ENCODE data around the gene TNFRSF6B. TPM values are rescaled to one million over a fixed set of nuclear protein-coding genes. Genes with fewer than 3 reads are reported as not detected.

The TNFRSF6B gene
- total RNA-seq, 1 experiment from 2014 or later = not detected

DNA sequence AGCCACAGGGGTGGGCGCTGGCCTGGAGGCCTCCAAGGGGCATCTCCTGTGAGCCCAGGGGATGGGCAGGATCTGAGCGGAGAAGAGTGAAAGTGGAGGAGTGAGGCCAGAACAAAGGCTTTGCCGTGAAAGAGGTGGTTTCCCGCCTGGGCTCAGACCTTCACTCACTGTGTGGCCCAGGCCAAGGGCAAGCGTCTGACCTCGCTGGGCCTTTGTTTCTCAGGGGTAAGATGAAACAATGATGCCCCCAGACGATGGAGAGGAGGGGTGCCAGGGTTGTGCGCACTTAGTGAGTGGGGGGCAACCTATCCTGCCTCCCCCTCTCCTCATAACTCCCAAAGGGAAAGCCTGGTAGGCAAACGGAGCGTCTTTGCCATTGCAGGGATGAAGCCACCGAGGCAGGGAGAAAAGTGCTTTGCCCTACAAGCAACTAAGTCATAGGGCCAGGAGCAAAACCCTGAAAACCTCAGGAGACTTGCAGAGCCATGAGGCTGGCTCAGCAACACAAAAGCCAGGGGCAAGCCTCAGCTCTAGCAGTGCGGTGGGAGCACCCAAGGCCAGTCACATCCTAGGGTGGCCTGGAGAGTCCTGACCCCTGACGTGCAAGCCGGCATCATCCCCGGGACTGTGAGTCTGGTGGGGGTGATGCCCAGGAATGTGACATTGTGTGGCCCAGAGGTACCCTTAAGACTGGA lies 42.3 kb upstream of the TNFRSF6B start:
- no TSS peak for BruUV-seq (replicated peaks)
- Histone ChIP-seq H3K4me1 (ENCODE audit: control insufficient read depth, insufficient read depth, low read length) (peaks cover 8% of the 10 kb centered on the region), H3K36me3 (ENCODE audit: control insufficient read depth, insufficient read depth, low read length) (peaks cover 3% of the 10 kb centered on the region; the same call in 1 of the 2 replicates), H3K9me3 (ENCODE audit: control insufficient read depth, insufficient read depth, low read depth, low read length) (no peaks in the 10 kb centered on the region), H3K4me3 (ENCODE audit: low read depth in 2 of 2, low read length in 2 of 2) (peak overlapping the region; percentile 32 to 61; a peak in 3 of 4 replicates), H3K27ac (ENCODE audit: low read length) (0 out of 2 replicates have a peak overlapping the region, but pooled peaks have one; percentile 17), H3K27me3 (ENCODE audit: control insufficient read depth, insufficient read depth, low read length) (no peaks in the 10 kb centered on the region)
- in situ Hi-C loops (cut with HindIII; ENCODE audit: low pct_unique_long_range_greater_than_20kb, low sequenced_read_pairs) = no loop called here
- ChIA-PET POLR2A (no interaction called here), CTCF (interaction anchor here (1.1 kb wide), 1 partner anchor 12 kb away, joined by 7 read pairs; no protein-coding TSS in a partner anchor)
- DNase-seq (ENCODE audit: low read depth, low spot score) (no peak), ATAC-seq (no peak)
- TF ChIP-seq SIN3A (IDR thresholded peaks at IDR 0.05; ENCODE audit: borderline replicate concordance, insufficient read depth, low read depth, low read length) = no peak
- TF ChIP-seq POLR2AphosphoS5 (IDR thresholded peaks at IDR 0.05; ENCODE audit: low read depth, low read length) = no peak
- TF ChIP-seq, protein P1, sequence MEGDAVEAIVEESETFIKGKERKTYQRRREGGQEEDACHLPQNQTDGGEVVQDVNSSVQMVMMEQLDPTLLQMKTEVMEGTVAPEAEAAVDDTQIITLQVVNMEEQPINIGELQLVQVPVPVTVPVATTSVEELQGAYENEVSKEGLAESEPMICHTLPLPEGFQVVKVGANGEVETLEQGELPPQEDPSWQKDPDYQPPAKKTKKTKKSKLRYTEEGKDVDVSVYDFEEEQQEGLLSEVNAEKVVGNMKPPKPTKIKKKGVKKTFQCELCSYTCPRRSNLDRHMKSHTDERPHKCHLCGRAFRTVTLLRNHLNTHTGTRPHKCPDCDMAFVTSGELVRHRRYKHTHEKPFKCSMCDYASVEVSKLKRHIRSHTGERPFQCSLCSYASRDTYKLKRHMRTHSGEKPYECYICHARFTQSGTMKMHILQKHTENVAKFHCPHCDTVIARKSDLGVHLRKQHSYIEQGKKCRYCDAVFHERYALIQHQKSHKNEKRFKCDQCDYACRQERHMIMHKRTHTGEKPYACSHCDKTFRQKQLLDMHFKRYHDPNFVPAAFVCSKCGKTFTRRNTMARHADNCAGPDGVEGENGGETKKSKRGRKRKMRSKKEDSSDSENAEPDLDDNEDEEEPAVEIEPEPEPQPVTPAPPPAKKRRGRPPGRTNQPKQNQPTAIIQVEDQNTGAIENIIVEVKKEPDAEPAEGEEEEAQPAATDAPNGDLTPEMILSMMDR (IDR thresholded peaks at IDR 0.05) = no peak
- TF ChIP-seq REST (IDR thresholded peaks at IDR 0.05; ENCODE audit: insufficient read depth in 1 of 2, low read depth in 2 of 2, low read length in 1 of 2) = no peak
- no peak for TF ChIP-seq TCF7L2 (IDR thresholded peaks at IDR 0.05; ENCODE audit: low read depth, low read length)
- intact Hi-C loops (cut with micrococcal nuclease; ENCODE audit: unreplicated experiment) = no loop called here

DNA sequence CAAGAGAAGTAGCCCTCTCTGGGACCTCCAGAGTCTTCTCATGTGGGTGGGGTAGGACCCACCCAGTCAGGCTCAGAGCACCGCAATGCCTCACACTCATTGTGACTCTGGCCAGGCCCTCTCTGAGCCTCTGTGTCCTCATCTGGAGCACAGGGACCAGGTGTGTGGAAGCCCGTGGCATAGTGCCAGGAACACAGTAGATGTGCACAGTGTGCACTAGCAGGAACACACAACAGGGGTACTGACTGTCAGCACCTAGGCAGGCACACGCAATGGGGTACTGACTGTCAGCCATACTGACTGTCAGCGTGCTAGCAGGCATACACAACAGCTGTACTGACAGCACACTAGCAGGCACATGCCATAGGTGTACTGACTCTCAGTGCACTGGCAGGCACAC lies 41.2 kb upstream of the TNFRSF6B start:
- peaks cover 3% of the 10 kb centered on the region; the same call in 1 of the 2 replicates for H3K36me3 ChIP-seq (ENCODE audit: control insufficient read depth, insufficient read depth, low read length)
- peaks cover 11% of the 10 kb centered on the region for H3K4me1 ChIP-seq (ENCODE audit: control insufficient read depth, insufficient read depth, low read length)
- CTCF ChIA-PET = no interaction called here
- no peak for TF ChIP-seq POLR2AphosphoS5 (IDR thresholded peaks at IDR 0.05; ENCODE audit: low read depth, low read length)
- TF ChIP-seq TCF7L2 (IDR thresholded peaks at IDR 0.05; ENCODE audit: low read depth, low read length) = no peak
- TF ChIP-seq REST (IDR thresholded peaks at IDR 0.05; ENCODE audit: insufficient read depth in 1 of 2, low read depth in 2 of 2, low read length in 1 of 2) = no peak
- no peak for TF ChIP-seq SIN3A (IDR thresholded peaks at IDR 0.05; ENCODE audit: borderline replicate concordance, insufficient read depth, low read depth, low read length)
- TF ChIP-seq, protein P1 (IDR thresholded peaks at IDR 0.05) = no peak
- H3K4me3 ChIP-seq (ENCODE audit: low read depth in 2 of 2, low read length in 2 of 2) = no peak overlapping the region
- no peak overlapping the region for H3K27ac ChIP-seq (ENCODE audit: low read length)
- intact Hi-C loops (cut with micrococcal nuclease; ENCODE audit: unreplicated experiment) (no loop called here), in situ Hi-C loops (cut with HindIII; ENCODE audit: low pct_unique_long_range_greater_than_20kb, low sequenced_read_pairs) (no loop called here)
- DNase-seq (ENCODE audit: low read depth, low spot score) (no peak), ATAC-seq (no peak)
- no peaks in the 10 kb centered on the region for H3K9me3 ChIP-seq (ENCODE audit: control insufficient read depth, insufficient read depth, low read depth, low read length)
- POLR2A ChIA-PET = interaction anchor here (0.6 kb wide), 1 partner anchor 122 kb away, joined by 4 read pairs; no protein-coding TSS in a partner anchor
- BruUV-seq (replicated peaks) = no TSS peak
- no peaks in the 10 kb centered on the region for H3K27me3 ChIP-seq (ENCODE audit: control insufficient read depth, insufficient read depth, low read length)

Data from Panc1 (cell line).